RWPE2 (cell line): ENCODE data around the gene HSD17B11.

Source experiments
- ATAC-seq: fragments of 200-7000 bp; cut with Tn5 transposase; 3 replicates; pipeline ENCODE4 v1.9.1; 2021; ENCODE audit warnings: low read depth
- DNase-seq: peaks from one replicate; pipeline ENCODE4 v3.0.0-alpha.2; 2020; ENCODE audit warnings: low spot score
- H3K27ac ChIP-seq: fragments of 450-650 bp; 2 replicates; pipeline ENCODE4 v1.5.1; 2017; ENCODE audit warnings: mild to moderate bottlenecking; ENCODE audit not compliant: poor library complexity, severe bottlenecking
- H3K27me3 ChIP-seq: fragments of 250-450 bp; sonication (Bioruptor Pico); 2 replicates; pipeline ENCODE4 v1.5.1; 2021; ENCODE audit warnings: mild to moderate bottlenecking, moderate library complexity; ENCODE audit not compliant: insufficient read depth, poor library complexity, severe bottlenecking
- H3K36me3 ChIP-seq: fragments of 250-450 bp; sonication (Bioruptor Pico); 2 replicates; pipeline ENCODE4 v1.5.1; 2020; ENCODE audit warnings: low read depth, mild to moderate bottlenecking, moderate library complexity
- H3K4me1 ChIP-seq: fragments of 250-450 bp; sonication (Bioruptor Pico); 2 replicates; pipeline ENCODE4 v1.5.1; 2021; ENCODE audit warnings: mild to moderate bottlenecking, moderate library complexity; ENCODE audit not compliant: insufficient read depth, poor library complexity, severe bottlenecking
- H3K4me3 ChIP-seq: fragments of 250-450 bp; sonication (Bioruptor Pico); 2 replicates; pipeline ENCODE4 v1.5.1; 2021; ENCODE audit warnings: mild to moderate bottlenecking, moderate library complexity; ENCODE audit not compliant: severe bottlenecking
- H3K9me3 ChIP-seq: fragments of 250-450 bp; sonication (Bioruptor Pico); 2 replicates; pipeline ENCODE4 v1.5.1; 2021; ENCODE audit warnings: mild to moderate bottlenecking, moderate library complexity; ENCODE audit not compliant: severe bottlenecking
- TF ChIP-seq, protein P1 (sequence below): fragments of 450-650 bp; IDR thresholded peaks from one replicate; pipeline ENCODE4 v1.5.1; 2017; ENCODE audit warnings: mild to moderate bottlenecking, moderate library complexity; ENCODE audit not compliant: poor library complexity, severe bottlenecking

Gene HSD17B11

DNA sequence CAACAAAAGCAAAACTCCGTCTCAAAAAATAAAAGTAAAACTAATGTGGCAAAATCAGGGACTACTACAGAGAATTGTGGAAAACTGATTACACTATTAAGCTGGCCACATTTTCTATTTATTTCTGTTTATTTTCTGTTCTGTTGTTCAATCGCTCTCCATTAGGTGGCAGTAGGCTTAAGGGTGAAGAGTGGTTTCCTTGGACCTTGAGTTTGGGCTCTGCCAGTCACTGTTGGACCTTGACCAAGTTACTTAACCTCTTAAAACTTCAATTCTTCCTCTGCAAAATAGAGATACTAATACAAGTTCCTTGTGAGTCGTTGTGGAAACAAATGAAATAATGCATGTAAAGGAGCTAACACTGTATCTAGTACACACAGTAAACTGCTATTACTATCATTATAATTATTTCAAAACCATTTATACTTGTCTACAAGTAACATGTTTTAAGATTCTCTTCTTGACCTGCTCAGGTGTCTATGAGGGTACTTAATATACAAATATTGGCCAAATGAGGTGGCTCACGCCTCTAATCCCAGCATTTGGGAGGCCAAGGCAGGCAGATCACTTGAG is 15.2 kb downstream of the HSD17B11 start:
- DNase-seq = no peak
- Histone ChIP-seq H3K9me3 (no peaks in the 10 kb centered on the region), H3K4me1 (peaks cover 5% of the 10 kb centered on the region), H3K36me3 (no peaks in the 10 kb centered on the region), H3K4me3 (no peak overlapping the region), H3K27me3 (no peaks in the 10 kb centered on the region), H3K27ac (no peak overlapping the region)
- no peak for ATAC-seq
- TF ChIP-seq, protein P1, sequence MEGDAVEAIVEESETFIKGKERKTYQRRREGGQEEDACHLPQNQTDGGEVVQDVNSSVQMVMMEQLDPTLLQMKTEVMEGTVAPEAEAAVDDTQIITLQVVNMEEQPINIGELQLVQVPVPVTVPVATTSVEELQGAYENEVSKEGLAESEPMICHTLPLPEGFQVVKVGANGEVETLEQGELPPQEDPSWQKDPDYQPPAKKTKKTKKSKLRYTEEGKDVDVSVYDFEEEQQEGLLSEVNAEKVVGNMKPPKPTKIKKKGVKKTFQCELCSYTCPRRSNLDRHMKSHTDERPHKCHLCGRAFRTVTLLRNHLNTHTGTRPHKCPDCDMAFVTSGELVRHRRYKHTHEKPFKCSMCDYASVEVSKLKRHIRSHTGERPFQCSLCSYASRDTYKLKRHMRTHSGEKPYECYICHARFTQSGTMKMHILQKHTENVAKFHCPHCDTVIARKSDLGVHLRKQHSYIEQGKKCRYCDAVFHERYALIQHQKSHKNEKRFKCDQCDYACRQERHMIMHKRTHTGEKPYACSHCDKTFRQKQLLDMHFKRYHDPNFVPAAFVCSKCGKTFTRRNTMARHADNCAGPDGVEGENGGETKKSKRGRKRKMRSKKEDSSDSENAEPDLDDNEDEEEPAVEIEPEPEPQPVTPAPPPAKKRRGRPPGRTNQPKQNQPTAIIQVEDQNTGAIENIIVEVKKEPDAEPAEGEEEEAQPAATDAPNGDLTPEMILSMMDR = peak; percentile 79

DNA sequence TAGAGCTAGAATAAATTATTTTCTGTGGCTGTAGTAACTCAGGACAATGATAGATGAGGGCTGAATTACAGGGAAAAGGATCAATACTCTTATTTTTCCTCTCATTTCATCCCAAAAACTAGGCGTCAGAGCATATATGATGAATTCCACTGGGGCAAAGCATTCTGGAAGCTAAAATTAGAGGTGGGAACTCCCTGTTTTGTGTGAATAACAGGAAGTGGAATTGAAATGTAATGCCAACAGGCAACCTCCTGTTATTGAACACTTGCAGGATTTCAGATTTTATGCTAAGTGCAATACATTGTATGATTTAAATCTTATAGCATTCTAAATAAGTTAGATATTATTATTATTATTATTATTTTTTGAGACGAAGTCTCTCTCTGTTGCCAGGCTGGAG is 20.9 kb downstream of the HSD17B11 start:
- peaks cover 2% of the 10 kb centered on the region for H3K4me1 ChIP-seq
- no peaks in the 10 kb centered on the region for H3K36me3 ChIP-seq
- ATAC-seq (no peak), DNase-seq (no peak)
- no peak overlapping the region for H3K4me3 ChIP-seq
- H3K9me3 ChIP-seq = no peaks in the 10 kb centered on the region
- H3K27me3 ChIP-seq = no peaks in the 10 kb centered on the region
- H3K27ac ChIP-seq = no peak overlapping the region
- TF ChIP-seq, protein P1 = no peak

DNA sequence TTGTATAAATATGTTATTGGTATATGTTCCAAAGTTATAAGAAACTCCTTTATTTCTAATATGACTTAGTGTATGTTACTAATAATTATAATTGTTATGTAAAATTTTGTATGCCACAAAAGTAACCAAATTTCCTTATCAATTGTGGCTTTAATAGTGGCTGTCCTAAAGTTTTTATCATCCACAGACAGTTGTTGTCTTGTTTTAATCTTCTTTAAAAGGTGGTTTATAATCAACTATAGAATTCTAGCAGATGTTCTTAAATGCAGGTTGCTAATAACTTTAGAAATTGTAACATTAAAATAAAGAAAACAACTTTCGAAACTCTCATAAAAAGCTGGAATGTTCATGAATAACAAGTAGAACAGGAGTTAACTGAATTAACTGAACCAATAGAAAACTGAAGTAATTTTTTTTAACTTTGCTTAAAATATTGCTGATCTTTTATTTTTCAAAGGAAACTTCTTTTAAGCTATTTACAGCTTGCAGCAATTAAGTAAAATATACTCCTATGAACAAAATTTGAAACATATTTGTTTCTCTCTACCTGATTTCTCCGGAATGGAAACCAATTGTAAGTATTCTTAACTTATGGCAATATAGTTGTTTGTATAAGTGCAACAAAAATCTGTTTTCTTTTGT is 24.3 kb downstream of the HSD17B11 start:
- Histone ChIP-seq H3K27me3 (no peaks in the 10 kb centered on the region), H3K36me3 (no peaks in the 10 kb centered on the region), H3K4me1 (no peaks in the 10 kb centered on the region), H3K9me3 (no peaks in the 10 kb centered on the region), H3K27ac (no peak overlapping the region), H3K4me3 (no peak overlapping the region)
- ATAC-seq (no peak), DNase-seq (no peak)
- TF ChIP-seq, protein P1 = no peak

DNA sequence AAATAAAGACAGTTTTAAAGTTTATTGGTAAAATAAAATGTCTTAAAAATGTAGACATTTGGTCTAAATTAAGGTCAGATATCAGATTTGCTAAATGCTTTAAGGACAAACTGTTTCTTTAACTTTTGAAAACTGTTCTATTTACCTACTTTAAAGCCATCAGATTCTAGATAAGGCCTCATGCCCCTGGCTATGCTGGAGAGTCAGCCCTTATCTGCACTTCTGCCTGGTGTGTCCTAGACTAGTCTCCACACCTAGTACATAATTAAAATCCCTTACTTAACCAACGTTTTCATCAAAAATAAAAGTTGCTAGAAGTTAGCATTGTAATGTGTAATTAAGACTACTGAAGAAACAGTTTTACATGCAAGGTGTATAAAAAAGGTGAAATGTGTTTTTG is 25.6 kb downstream of the HSD17B11 start:
- Histone ChIP-seq H3K4me1 (no peaks in the 10 kb centered on the region), H3K27me3 (no peaks in the 10 kb centered on the region), H3K4me3 (no peak overlapping the region), H3K36me3 (no peaks in the 10 kb centered on the region), H3K27ac (no peak overlapping the region), H3K9me3 (no peaks in the 10 kb centered on the region)
- DNase-seq = no peak
- no peak for ATAC-seq
- TF ChIP-seq, protein P1 = no peak

DNA sequence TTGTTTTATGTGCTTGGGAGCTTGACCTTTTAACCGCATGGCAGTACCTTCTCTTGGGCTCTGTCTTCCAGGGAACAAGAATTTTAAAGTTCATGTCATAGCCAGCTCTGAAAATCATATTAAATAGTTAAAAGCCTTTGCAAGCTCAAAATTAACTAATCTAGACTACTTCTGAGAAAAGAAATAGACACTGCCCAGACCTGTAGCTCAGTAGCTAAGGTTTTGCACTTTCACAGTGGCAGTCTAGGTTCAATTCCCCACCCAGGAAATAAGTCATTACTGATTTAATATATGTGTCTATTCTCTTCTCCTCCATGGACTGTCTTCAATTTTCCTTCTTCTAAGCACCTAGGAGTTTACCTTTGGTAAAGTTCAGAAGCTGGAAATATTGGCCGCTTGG is 27.4 kb downstream of the HSD17B11 start:
- ATAC-seq = no peak
- TF ChIP-seq, protein P1 = no peak
- Histone ChIP-seq H3K4me3 (no peak overlapping the region), H3K9me3 (no peaks in the 10 kb centered on the region), H3K27ac (no peak overlapping the region), H3K4me1 (no peaks in the 10 kb centered on the region), H3K27me3 (no peaks in the 10 kb centered on the region), H3K36me3 (no peaks in the 10 kb centered on the region)
- DNase-seq = no peak
